Upper lobe of right lung (tissue), 1 donor: ENCODE measurements around the gene ASNSD1. TPM values are rescaled to one million over a fixed set of nuclear protein-coding genes. Genes with fewer than 3 reads are reported as not detected.

ENCODE experiments used
- ATAC-seq: fragments of 200-7000 bp; cut with Tn5 transposase; one replicate; pipeline ENCODE4 v1.9.1; 2020; ENCODE audit warnings: mild to moderate bottlenecking, moderate library complexity
- DNase-seq: peaks from one replicate; pipeline ENCODE4 v3.0.0-alpha.2; 2020
- H3K27ac ChIP-seq: fragments of 200-600 bp; one replicate; pipeline ENCODE4 v1.8.0; 2022
- H3K27me3 ChIP-seq: fragments of 200-600 bp; one replicate; pipeline ENCODE4 v1.8.0; 2022; ENCODE audit warnings: mild to moderate bottlenecking
- H3K36me3 ChIP-seq: fragments of 200-600 bp; one replicate; pipeline ENCODE4 v1.8.0; 2022
- H3K4me1 ChIP-seq: fragments of 200-600 bp; one replicate; pipeline ENCODE4 v1.8.0; 2022
- H3K4me3 ChIP-seq: fragments of 200-600 bp; one replicate; pipeline ENCODE4 v1.8.0; 2022; ENCODE audit warnings: mild to moderate bottlenecking
- H3K9me3 ChIP-seq: fragments of 200-600 bp; one replicate; pipeline ENCODE4 v1.8.0; 2022
- intact Hi-C: fragments of 100-400 bp; cut with DNase I; formaldehyde crosslinking; loops from one replicate; pipeline ENCODE4 v1.11.0; 2022
- total RNA-seq: library from RNA; stranded (reverse); fragmentation: NEBNext Ultra II Directional; extraction: Animal tissue kit (Norgen Biotek cat#: 25700); gene quantifications from one replicate; pipeline ENCODE4 v1.2.1, GENCODE V29; 2021
- TF ChIP-seq, protein P1 (sequence below): fragments of 200-600 bp; IDR thresholded peaks from one replicate; pipeline ENCODE4 v1.8.0; 2022; ENCODE audit warnings: antibody characterized with exemption
- donor health status: DM: no; HTN: yes; CAD: no; lungs with severe emphysema.

ASNSD1 gene
- total RNA-seq, 1 donor from 2014 or later = 32.3 TPM

DNA sequence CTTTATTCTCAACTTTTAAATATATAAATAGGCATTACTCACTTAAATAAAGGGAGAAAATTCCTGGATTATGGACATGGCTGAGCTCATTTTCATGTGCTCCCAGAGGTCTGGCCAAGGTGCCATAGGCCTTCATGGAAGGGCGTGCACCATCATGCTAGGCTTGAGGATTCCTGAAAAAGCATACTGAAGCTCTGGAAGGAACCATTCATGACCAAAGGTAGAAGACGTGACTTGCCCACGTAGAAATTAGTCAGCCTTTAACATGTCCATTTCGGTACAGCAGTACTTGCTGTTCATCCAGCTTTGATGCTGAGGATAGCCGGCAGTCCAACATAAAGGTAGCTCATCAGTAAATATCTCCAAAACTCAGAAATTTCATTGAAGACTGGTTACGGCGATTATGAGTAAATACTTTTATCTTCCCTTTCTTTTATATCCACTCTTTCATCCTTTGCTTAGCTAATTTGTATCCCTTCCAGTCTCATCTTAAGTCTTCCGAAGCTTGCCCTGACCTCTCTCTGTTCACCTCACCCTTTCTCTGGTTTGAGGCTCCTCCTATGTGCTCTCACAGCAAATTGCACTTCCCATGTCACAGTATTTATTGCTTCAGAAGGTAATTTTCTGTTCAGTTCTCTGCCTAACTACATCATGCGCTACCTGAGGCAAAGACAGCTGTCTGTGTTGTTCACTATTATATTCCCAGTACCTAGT lies 32.3 kb upstream of the ASNSD1 start:
- no peaks in the 10 kb centered on the region for H3K27me3 ChIP-seq
- peak overlapping the region; percentile 25 for H3K27ac ChIP-seq
- ATAC-seq = peak; percentile 53
- intact Hi-C loops = no loop called here
- H3K4me1 ChIP-seq = peaks cover 3% of the 10 kb centered on the region
- no peaks in the 10 kb centered on the region for H3K36me3 ChIP-seq
- DNase-seq = no peak
- H3K4me3 ChIP-seq = no peak overlapping the region
- no peaks in the 10 kb centered on the region for H3K9me3 ChIP-seq
- TF ChIP-seq, protein P1, sequence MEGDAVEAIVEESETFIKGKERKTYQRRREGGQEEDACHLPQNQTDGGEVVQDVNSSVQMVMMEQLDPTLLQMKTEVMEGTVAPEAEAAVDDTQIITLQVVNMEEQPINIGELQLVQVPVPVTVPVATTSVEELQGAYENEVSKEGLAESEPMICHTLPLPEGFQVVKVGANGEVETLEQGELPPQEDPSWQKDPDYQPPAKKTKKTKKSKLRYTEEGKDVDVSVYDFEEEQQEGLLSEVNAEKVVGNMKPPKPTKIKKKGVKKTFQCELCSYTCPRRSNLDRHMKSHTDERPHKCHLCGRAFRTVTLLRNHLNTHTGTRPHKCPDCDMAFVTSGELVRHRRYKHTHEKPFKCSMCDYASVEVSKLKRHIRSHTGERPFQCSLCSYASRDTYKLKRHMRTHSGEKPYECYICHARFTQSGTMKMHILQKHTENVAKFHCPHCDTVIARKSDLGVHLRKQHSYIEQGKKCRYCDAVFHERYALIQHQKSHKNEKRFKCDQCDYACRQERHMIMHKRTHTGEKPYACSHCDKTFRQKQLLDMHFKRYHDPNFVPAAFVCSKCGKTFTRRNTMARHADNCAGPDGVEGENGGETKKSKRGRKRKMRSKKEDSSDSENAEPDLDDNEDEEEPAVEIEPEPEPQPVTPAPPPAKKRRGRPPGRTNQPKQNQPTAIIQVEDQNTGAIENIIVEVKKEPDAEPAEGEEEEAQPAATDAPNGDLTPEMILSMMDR = no peak

DNA sequence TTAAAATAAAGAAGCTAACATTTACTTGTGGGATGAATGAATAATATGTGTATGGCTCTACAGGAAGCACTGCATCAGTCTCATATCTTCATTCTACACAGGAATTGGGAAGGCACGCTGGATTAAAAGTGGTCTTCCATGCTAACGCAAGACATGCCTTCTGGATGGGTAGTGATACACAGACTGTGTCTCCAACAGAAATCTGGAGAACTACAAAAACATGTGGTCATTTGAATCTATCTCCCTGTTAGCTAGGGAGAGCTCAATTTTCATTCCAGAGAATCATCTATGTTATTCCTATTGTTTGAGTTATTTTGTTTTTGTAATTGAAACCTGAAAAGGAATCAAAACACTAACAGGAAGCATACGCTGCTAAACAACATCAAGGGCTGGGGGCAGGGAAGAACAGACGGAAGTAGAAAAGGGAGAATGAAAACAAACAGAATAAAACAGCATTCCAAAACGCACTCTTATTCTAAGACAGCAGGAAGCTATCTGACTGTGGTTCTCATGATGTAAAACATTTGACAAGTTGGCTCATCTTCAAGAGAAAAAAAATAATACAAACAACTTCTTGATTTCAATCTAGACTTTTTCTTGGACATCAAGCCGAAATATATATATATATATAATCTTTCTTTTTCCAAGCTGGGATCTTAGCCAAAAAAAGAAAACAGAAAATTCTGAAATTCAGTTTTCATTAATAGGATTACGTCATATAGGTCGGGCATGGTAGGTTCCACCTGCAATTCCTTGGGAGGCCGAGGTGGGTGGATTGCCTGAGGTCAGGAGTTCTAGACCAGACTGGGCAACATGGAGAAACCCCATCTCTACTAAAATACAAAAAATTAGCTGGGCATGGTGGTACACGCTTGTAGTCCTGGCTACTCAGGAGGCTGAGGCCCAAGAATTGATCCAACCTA lies 31.5 kb upstream of the ASNSD1 start:
- TF ChIP-seq, protein P1 = no peak
- intact Hi-C loops = no loop called here
- ATAC-seq = no peak
- no peak overlapping the region for H3K4me3 ChIP-seq
- H3K27me3 ChIP-seq = no peaks in the 10 kb centered on the region
- no peak for DNase-seq
- H3K9me3 ChIP-seq = no peaks in the 10 kb centered on the region
- peak overlapping the region; percentile 25 for H3K27ac ChIP-seq
- H3K36me3 ChIP-seq = no peaks in the 10 kb centered on the region
- H3K4me1 ChIP-seq = peaks cover 3% of the 10 kb centered on the region

DNA sequence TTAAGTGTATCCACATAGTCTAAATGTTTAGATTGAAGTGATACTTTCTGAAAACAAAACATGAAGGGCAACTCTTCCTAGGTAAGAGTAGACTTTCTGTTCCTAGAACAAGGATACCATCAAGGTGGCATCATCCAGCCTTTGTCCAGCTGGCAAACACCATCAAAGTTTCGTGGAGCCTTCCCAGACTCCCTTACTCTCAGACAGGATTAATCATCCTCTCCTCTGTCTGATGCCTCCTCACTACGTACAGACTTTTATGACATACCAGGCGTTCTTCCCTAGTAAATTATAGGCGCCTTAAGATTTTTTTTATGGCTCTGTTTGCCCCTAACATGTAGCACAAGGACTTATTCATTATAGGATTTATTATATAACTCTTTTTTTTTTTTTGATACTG lies 29.4 kb upstream of the ASNSD1 start:
- ATAC-seq = no peak
- intact Hi-C loops = no loop called here
- H3K27ac ChIP-seq = no peak overlapping the region

DNA sequence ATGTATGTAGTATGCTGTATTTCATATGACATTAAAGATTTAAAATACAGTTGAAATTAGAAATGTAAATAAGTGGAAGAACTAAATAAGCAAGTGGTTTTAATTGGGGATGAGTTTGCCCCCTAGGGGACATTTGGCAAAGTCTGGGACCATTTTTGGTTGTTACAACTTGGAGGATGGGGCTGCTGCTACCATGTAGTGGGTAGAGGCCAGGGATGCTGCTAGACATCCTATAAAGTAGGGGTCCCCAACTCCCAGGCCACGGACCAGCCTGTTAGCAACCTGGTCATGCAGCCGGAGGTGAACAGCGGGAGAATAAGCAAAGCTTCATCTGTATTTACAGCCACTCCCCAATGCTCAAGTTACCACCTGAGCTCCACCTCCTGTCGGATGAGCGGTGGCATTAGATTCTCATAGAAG lies 27.9 kb upstream of the ASNSD1 start:
- Histone ChIP-seq H3K27me3 (no peaks in the 10 kb centered on the region), H3K9me3 (no peaks in the 10 kb centered on the region), H3K27ac (no peak overlapping the region), H3K4me1 (peaks cover 3% of the 10 kb centered on the region), H3K36me3 (no peaks in the 10 kb centered on the region), H3K4me3 (no peak overlapping the region)
- intact Hi-C loops = no loop called here
- no peak for DNase-seq
- TF ChIP-seq, protein P1 = peak; percentile 54
- ATAC-seq = peak; percentile 57

More for the DNA sequence above, 29.4 kb upstream of the ASNSD1 start:
- no peak overlapping the region for H3K4me3 ChIP-seq
- H3K4me1 ChIP-seq = peaks cover 3% of the 10 kb centered on the region
- TF ChIP-seq, protein P1 = no peak
- no peaks in the 10 kb centered on the region for H3K9me3 ChIP-seq
- H3K36me3 ChIP-seq = no peaks in the 10 kb centered on the region
- no peaks in the 10 kb centered on the region for H3K27me3 ChIP-seq
- no peak for DNase-seq

DNA sequence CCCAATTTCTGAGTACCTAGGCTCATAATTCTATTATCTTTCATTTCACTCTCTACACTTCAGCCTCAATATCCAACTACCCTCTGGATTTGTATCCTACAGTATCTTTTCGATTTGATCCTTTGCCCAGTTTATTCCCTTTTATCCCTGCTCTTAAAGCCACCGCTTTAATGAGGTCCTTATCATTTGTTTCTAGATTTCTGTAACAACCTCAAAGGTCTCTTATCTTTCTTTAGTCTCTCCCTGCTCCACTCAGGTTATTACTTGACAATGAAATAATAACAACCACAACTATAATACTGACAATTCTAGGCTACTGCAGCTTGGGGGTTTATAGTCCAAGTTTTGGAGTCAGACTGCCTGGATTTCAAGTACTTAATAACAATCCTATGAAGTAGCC lies 25.9 kb upstream of the ASNSD1 start:
- H3K36me3 ChIP-seq = no peaks in the 10 kb centered on the region
- no peaks in the 10 kb centered on the region for H3K4me1 ChIP-seq
- H3K9me3 ChIP-seq = no peaks in the 10 kb centered on the region
- H3K4me3 ChIP-seq = no peak overlapping the region
- no peak overlapping the region for H3K27ac ChIP-seq
- DNase-seq (no peak), ATAC-seq (no peak)
- TF ChIP-seq, protein P1 = no peak
- H3K27me3 ChIP-seq = no peaks in the 10 kb centered on the region
- intact Hi-C loops = no loop called here
